GM10266 (cell line): ENCODE results near the gene RPLP2.

ENCODE experiments used
- DNase-seq: peaks from one replicate; pipeline ENCODE4 v3.0.0; 2012; ENCODE audit errors: extremely low spot score
- CTCF ChIP-seq: IDR thresholded peaks from 2 replicates; pipeline ENCODE4 v1.5.1; 2012; ENCODE audit warnings: mild to moderate bottlenecking, low read depth; ENCODE audit not compliant: control insufficient read depth, insufficient read depth; ENCODE audit errors: missing control alignments

The RPLP2 gene

GRCh38 chr11:800473-800872 is 9.3 kb upstream of the RPLP2 start:
- no peak for DNase-seq

GRCh38 chr11:801097-801780 is 8.5 kb upstream of the RPLP2 start:
- no peak for DNase-seq
- no peak for TF ChIP-seq CTCF

More at GRCh38 chr11:800473-800872, 9.3 kb upstream of the RPLP2 start:
- no peak for TF ChIP-seq CTCF

GRCh38 chr11:802018-802617 is 7.6 kb upstream of the RPLP2 start:
- DNase-seq, result no peak
- no peak for TF ChIP-seq CTCF

GRCh38 chr11:802693-803466 is 6.9 kb upstream of the RPLP2 start:
- DNase-seq, result no peak

GRCh38 chr11:803467-803742 is 6.4 kb upstream of the RPLP2 start:
- no peak for TF ChIP-seq CTCF

More at GRCh38 chr11:802693-803466, 6.9 kb upstream of the RPLP2 start:
- TF ChIP-seq CTCF, result no peak

GRCh38 chr11:803770-804598 is 5.8 kb upstream of the RPLP2 start:
- no peak for TF ChIP-seq CTCF
- DNase-seq, result no peak

More at GRCh38 chr11:803467-803742, 6.4 kb upstream of the RPLP2 start:
- no peak for DNase-seq
